ENCODE measurements around the gene CCL26.

CCL26 gene

GRCh38 chr7:75772081-75773077 is at the start of gene CCL26:
TSS of gene CCL26 (minus strand) at chr7:75772211. CDS start at chr7:75772176, 35 bp downstream.
- Histone ChIP-seq H3K36me3 (no peaks in the 10 kb centered on the region), H3K4me3 (ENCODE audit: low read depth, low read length) (no peak within 1 kb of the TSS), H3K9me3 (ENCODE audit: severe bottlenecking) (no peaks in the 10 kb centered on the region), H3K27ac (no peak within 1 kb of the TSS), H3K27me3 (ENCODE audit: insufficient read depth, low read depth, severe bottlenecking) (no peaks in the 10 kb centered on the region)
- DNase-seq, result no peak
- TF ChIP-seq CTCF (IDR thresholded peaks at IDR 0.05; ENCODE audit: low read depth, low read length), result no peak

- Histone ChIP-seq H3K9me3 (ENCODE audit: severe bottlenecking) (no peaks in the 10 kb centered on the region), H3K27me3 (ENCODE audit: insufficient read depth, low read depth, severe bottlenecking) (no peaks in the 10 kb centered on the region), H3K36me3 (no peaks in the 10 kb centered on the region), H3K27ac (no peak overlapping the region), H3K4me3 (ENCODE audit: low read depth, low read length) (no peak overlapping the region)
- no peak for DNase-seq
- TF ChIP-seq CTCF (IDR thresholded peaks at IDR 0.05; ENCODE audit: low read depth, low read length), result no peak
These were observed 48.7 kb upstream of the CCL26 start for GRCh38 chr7:75820688-75821087.

GRCh38 chr7:75819711-75820110 is 47.7 kb upstream of the CCL26 start:
- no peak for TF ChIP-seq CTCF (IDR thresholded peaks at IDR 0.05; ENCODE audit: low read depth, low read length)
- no peaks in the 10 kb centered on the region for H3K36me3 ChIP-seq
- H3K27ac ChIP-seq, result no peak overlapping the region
- no peak overlapping the region for H3K4me3 ChIP-seq (ENCODE audit: low read depth, low read length)
- H3K27me3 ChIP-seq (ENCODE audit: insufficient read depth, low read depth, severe bottlenecking), result no peaks in the 10 kb centered on the region
- no peaks in the 10 kb centered on the region for H3K9me3 ChIP-seq (ENCODE audit: severe bottlenecking)
- DNase-seq, result no peak

- Histone ChIP-seq H3K9me3 (ENCODE audit: severe bottlenecking) (no peaks in the 10 kb centered on the region), H3K4me3 (ENCODE audit: low read depth, low read length) (no peak overlapping the region), H3K27ac (no peak overlapping the region), H3K36me3 (no peaks in the 10 kb centered on the region), H3K27me3 (ENCODE audit: insufficient read depth, low read depth, severe bottlenecking) (no peaks in the 10 kb centered on the region)
- DNase-seq, result no peak
- TF ChIP-seq CTCF (IDR thresholded peaks at IDR 0.05; ENCODE audit: low read depth, low read length), result no peak
These were observed 46.5 kb upstream of the CCL26 start for GRCh38 chr7:75818472-75818871.

GRCh38 chr7:75817116-75817515 is 45.1 kb upstream of the CCL26 start:
- no peak overlapping the region for H3K27ac ChIP-seq
- DNase-seq, result no peak
- H3K4me3 ChIP-seq (ENCODE audit: low read depth, low read length), result no peak overlapping the region
- no peaks in the 10 kb centered on the region for H3K9me3 ChIP-seq (ENCODE audit: severe bottlenecking)
- TF ChIP-seq CTCF (IDR thresholded peaks at IDR 0.05; ENCODE audit: low read depth, low read length), result no peak
- no peaks in the 10 kb centered on the region for H3K36me3 ChIP-seq
- no peaks in the 10 kb centered on the region for H3K27me3 ChIP-seq (ENCODE audit: insufficient read depth, low read depth, severe bottlenecking)

Data from WERI-Rb-1 (cell line).